ENCODE results near the gene TMEM40. TPM values are rescaled to one million over a fixed set of nuclear protein-coding genes. Genes with fewer than 3 reads are reported as not detected.

TMEM40 gene
- total and polyA plus RNA-seq, 9 of the 15 experiments (the other 6 are each of a cell fraction or from before 2014, with no cell fraction given), result 0.11 to 0.31 (median 0.14) TPM; not detected in 6

DNA sequence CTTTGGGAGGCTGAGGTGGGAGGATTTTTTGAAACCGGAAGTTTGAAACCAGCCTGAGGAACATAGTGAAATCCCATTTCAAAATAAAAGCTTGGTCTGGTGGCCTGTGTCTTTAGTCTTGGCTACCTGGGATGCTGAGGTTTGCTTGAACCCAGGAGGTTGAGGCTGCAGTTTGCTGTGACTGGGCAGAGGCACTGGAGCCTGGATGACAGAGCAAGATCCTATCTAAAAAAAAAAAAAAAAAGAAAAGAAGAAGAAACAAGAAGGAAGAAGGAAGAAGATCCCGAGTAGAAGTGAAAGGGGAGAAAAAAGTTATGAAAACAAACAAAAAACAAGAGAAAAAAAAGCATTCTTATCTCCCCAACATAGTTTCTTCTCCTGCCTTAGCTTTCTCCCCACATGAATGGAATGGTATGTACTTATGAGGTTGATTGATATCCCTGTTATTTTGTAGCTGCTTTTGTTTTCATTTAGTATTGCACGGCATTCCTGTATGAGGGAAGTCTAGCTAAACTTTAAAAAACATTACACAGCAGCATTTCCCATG is 42.4 kb downstream of the TMEM40 start (continued):
- TF ChIP-seq, protein P1, sequence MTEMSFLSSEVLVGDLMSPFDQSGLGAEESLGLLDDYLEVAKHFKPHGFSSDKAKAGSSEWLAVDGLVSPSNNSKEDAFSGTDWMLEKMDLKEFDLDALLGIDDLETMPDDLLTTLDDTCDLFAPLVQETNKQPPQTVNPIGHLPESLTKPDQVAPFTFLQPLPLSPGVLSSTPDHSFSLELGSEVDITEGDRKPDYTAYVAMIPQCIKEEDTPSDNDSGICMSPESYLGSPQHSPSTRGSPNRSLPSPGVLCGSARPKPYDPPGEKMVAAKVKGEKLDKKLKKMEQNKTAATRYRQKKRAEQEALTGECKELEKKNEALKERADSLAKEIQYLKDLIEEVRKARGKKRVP (CRISPR knock-in tag; IDR thresholded peaks at IDR 0.05), result no peak
- TF ChIP-seq FOSL1 (tag; conservative IDR thresholded peaks at IDR 0.05), result no peak
- no peak for TF ChIP-seq NCOA4 (IDR thresholded peaks at IDR 0.05; ENCODE audit: partially characterized antibody)
- no peak for TF ChIP-seq POLR3G (IDR thresholded peaks at IDR 0.05; ENCODE audit: extremely low read depth, insufficient read length, insufficient replicate concordance)
- no peak for TF ChIP-seq ESRRB (CRISPR knock-in tag; IDR thresholded peaks at IDR 0.05; ENCODE audit: borderline replicate concordance)
- TF ChIP-seq CHD1 (IDR thresholded peaks at IDR 0.05; ENCODE audit: low read length), result no peak
- TF ChIP-seq CBFA2T3 (IDR thresholded peaks at IDR 0.05), result no peak
- no peak for TF ChIP-seq NR2F6 (CRISPR knock-in tag; IDR thresholded peaks at IDR 0.05)
- no peak for TF ChIP-seq ZNF282 (CRISPR knock-in tag; IDR thresholded peaks at IDR 0.05)
- no peak for TF ChIP-seq ILF3 (IDR thresholded peaks at IDR 0.05; ENCODE audit: borderline replicate concordance)
- TF ChIP-seq MTF1 (CRISPR knock-in tag; IDR thresholded peaks at IDR 0.05; ENCODE audit: borderline replicate concordance), result no peak
- peak in 1 of 2 experiments; percentile 75; a peak in 2 of 4 replicates for TF ChIP-seq RCOR1 (IDR thresholded peaks at IDR 0.05; ENCODE audit: borderline replicate concordance in 1 of 2, low read depth in 2 of 2, low read length in 2 of 2)
- TF ChIP-seq, protein P2, sequence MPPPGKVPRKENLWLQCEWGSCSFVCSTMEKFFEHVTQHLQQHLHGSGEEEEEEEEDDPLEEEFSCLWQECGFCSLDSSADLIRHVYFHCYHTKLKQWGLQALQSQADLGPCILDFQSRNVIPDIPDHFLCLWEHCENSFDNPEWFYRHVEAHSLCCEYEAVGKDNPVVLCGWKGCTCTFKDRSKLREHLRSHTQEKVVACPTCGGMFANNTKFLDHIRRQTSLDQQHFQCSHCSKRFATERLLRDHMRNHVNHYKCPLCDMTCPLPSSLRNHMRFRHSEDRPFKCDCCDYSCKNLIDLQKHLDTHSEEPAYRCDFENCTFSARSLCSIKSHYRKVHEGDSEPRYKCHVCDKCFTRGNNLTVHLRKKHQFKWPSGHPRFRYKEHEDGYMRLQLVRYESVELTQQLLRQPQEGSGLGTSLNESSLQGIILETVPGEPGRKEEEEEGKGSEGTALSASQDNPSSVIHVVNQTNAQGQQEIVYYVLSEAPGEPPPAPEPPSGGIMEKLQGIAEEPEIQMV (tag; conservative IDR thresholded peaks at IDR 0.05; ENCODE audit: low read depth), result 0 out of 2 replicates have a peak, but pooled peaks have one; percentile 23
- no peak for TF ChIP-seq SAP30 (IDR thresholded peaks at IDR 0.05; ENCODE audit: borderline replicate concordance, insufficient read depth, low read depth, low read length, poor library complexity, severe bottlenecking)
- TF ChIP-seq ZNF316 (IDR thresholded peaks at IDR 0.05), result peak; percentile 77; the same call in 1 of the 2 replicates
- no peak for TF ChIP-seq ZNF347 (CRISPR knock-in tag; IDR thresholded peaks at IDR 0.05; ENCODE audit: low read depth)
- TF ChIP-seq ZKSCAN1 (IDR thresholded peaks at IDR 0.05; ENCODE audit: low read depth, low read length), result no peak
- TF ChIP-seq TRIM24 (IDR thresholded peaks at IDR 0.05), result peak in 1 of 2 experiments; percentile 65; a peak in 1 of 4 replicates
- peak; percentile 81 for TF ChIP-seq MAFG (tag; conservative IDR thresholded peaks at IDR 0.05)
- 0 out of 2 replicates have a peak, but pooled peaks have one; percentile 9 for TF ChIP-seq JUND (IDR thresholded peaks at IDR 0.05; ENCODE audit: borderline replicate concordance, low read depth, low read length)
- TF ChIP-seq JUND (tag; IDR thresholded peaks at IDR 0.05; ENCODE audit: borderline replicate concordance, low read depth, low read length), result no peak; the same call in 2 of the 3 replicates
- TF ChIP-seq, protein P3, sequence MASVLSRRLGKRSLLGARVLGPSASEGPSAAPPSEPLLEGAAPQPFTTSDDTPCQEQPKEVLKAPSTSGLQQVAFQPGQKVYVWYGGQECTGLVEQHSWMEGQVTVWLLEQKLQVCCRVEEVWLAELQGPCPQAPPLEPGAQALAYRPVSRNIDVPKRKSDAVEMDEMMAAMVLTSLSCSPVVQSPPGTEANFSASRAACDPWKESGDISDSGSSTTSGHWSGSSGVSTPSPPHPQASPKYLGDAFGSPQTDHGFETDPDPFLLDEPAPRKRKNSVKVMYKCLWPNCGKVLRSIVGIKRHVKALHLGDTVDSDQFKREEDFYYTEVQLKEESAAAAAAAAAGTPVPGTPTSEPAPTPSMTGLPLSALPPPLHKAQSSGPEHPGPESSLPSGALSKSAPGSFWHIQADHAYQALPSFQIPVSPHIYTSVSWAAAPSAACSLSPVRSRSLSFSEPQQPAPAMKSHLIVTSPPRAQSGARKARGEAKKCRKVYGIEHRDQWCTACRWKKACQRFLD (CRISPR knock-in tag; IDR thresholded peaks at IDR 0.05), result no peak
- TF ChIP-seq ESRRA (IDR thresholded peaks at IDR 0.05; ENCODE audit: borderline replicate concordance, low read depth), result no peak
- TF ChIP-seq CBFA2T2 (conservative IDR thresholded peaks at IDR 0.05), result no peak
- no peak for TF ChIP-seq TAF9B (IDR thresholded peaks at IDR 0.05; ENCODE audit: partially characterized antibody)
- TF ChIP-seq CHD2 (IDR thresholded peaks at IDR 0.05; ENCODE audit: low read depth, low read length), result no peak
- no peak; the same call in 1 of the 2 replicates for TF ChIP-seq GABPB1 (CRISPR knock-in tag; IDR thresholded peaks at IDR 0.05)
